KG1 (cell line): ENCODE measurements around the gene PPIF.

Experiments used
- DNase-seq: peaks from one replicate; lab custom pipeline; 2025; lab: John Stamatoyannopoulos, UW

Gene PPIF

DNA sequence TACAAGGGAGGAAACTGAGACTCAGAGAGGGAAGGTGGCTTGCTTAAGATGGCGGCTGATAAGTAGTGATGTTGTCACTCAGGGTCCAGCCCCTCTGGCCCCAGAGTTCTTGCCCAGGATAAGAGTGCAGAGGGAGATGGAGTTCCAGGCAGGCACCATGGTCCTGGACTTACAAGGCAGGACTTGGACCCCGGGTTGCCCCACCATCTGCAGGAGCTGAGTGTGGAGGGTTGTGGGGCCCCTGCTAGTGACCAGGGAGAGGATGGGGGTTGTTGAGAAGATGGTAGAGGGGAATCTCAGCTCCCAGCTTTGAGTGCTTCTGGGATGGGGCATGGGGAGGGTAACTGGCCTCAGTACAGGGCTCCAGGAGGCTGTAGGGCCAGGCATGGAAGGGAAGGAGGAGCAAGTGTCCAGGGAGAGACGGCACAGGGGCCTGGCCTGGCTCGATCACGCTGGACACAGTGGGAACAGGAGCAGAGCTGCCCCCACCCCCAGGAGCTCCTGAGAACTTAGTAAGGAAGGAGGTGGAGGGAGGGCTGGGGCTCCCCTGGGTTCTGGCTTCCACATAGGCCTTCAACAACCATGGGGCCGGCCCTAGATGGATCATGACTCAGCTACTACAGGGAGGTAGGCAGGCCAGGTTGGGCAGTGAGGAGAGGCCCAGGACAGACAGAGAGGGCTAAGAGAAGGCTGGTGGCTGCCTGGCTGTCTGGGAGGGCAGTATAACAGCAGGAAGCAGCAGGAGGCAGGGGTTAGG is 28.2 kb downstream of the PPIF start:
- no peak for DNase-seq

DNA sequence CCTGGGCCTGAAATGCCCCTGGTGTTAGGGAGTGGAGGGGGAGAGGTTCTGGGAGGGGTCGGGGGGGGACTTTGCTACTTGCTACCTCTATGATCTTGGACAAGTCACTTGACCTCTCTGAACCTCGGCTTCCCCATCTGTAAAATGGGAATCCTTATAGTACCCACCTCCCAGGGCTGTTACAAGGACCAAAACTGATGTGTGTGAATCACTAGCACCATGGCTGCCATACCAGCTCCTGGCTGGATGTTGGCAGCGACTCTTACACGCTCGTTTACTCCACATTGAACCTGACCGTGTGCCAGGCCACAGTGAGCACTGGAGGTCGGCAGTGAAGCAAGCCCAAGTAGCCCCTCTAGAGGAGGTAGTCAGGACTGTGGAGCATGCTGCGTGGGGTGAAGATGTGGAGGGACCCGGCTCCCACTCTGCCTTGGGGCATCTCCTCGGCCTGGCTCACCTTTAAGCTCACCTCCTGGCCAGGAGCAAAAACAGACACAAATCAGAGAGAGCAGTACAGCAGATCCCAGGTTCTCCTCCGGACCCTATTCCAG is 28.9 kb downstream of the PPIF start:
- DNase-seq, result no peak

DNA sequence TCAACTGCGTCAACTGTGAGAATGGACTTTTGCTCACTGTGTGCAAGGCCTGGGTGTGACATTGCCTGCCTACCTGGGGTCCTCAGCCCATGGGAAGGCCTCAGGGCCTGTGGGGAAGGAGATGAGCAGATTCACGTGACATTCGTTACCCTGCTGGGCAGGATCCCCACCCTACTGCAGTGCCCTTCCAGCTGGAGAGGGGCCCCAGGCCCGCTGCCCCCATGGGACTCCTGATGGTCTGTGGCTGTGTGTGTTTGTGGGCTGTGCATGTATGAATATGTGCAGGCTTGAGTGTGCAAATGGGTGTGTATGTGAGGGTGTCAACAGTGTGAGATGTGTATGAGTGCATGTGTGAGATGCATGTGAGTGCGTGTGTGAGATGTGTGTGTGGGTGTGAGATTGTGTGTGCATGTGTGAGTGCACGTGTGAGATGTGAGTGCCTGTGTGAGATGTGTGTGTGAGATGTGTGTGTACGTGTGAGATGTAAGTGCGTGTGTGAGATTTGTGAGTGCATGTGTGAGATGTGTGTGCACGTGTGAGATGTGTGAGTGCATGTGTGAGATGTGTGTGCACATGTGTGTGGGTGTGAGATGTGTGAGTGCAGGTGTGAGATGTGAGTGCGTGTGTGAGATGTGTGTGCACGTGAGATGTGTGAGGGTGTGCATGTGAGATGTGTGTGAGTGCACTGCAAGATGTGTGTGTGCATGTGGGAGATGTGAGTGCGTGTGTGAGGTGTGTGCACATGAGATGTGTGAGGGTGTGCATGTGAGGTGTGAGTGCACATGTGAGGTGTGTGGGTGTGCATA is 29.7 kb downstream of the PPIF start:
- DNase-seq, result no peak

DNA sequence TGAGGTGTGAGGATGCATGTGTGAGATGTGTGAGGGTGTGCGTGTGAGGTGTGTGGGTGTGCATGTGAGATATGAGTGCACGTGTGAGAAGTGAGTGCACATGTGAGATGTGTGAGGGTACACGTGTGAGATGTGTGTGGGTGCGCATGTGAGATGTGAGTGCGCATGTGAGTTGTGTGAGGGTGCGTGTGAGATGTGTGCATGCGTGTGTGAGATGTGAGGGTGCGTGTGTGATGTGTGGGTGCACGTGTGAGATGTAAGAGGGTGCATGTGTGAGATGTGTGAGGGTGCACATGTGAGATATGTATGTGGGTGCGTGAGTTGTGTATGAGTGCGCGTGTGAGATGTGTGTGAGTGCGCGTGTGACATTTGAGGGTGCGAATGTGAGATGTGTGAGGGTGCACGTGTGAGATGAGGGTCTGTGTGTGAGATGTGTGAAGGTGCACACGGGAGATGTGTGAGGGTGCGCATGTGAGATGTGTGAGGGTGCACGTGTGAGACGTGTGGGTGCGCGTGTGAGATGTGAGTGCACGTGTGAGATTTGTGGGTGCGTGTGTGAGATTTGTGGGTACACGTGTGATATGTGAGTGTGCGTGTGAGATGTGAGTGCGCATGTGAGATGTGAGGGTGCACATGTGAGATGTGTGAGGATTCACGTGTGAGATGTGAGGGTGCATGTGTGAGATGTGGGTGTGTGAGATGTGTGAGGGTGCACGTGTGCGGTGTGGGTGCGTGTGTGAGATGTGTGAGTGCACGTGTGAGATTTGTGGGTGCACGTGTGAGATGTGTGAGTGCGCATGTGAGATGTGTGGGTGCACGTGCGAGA is 30.5 kb downstream of the PPIF start:
- no peak for DNase-seq

DNA sequence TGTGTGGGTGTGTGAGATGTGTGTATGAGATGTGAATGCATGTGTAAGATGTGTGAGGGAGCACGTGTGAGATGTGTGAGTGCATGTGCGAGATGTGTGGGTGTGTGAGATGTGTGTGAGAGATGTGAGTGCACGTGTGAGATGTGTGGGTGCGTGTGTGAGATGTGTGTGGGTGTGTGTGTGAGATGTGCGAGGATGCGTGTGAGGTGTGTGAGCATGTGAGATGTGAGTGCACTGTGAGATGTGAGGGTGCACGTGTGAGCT is 31.0 kb downstream of the PPIF start:
- DNase-seq, result no peak

DNA sequence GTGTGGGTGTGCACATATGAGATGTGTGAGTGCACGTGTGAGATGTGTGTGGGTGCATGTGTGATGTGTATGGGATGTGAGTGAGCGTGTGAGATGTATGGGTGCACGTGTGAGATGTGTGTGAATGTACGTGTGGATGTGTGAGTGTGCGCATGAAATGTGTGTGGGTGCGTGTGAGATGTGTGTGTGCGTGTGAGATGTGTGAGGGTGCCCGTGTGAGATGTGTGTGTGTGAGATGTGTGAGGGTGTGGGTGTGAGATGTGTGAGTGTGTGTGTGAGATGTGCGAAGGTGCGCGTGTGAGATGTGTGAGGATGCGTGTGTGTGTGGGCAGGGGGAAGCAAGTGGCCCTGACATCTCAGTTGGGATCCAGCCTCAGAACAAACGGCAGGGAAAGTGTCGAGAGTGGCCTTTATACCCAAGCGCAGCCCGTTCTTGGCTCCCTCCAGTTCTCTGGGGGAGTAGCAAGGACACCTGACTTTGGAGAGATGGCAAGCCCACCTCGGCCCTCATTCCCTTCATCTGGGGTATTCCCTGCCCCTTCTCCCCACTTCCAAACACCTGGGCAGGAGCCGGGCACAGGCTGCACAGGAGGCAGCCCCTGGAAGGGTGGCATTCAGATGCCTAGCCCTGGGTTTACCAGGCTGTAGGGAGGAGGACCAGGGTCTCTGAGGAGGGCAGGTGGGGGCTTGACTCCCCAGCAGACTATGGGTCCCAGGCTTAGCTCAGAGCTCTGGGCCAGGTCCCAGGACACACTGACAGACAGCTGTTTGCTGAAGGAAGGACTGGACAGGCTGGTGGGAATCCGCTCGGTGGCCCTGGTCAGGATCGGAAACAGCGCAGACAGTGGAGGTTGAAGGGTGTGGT is 31.6 kb downstream of the PPIF start:
- DNase-seq, result no peak

DNA sequence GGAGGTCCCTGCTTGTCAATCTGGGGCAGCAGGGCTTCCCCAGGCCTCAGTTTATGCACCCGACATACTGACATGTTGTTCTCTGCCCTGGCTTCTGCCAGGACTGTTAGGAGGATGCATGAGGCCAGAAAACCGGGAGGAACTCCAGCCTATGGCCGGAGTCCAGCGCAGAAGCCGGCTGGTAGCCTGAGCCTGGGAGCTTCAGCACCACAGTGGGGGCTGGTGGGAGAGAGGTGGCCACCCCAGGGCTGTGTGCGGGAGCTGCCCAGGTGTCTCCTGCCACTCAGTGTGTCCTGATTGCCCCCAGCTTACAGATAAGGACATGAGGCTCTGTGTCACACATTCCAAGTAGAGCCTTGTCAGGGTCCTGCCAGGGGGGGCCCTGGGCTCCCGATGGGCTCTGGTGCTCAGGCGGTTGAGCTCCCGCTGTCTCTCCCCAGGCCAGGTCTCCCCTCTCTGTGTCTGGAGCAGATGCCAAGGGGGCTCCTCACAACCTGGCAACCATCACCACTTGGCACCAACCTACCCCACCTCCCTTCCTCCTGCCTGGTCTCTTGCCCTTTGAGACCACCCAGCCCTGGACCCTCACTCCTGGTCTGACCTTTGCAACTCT is 32.3 kb downstream of the PPIF start:
- no peak for DNase-seq

DNA sequence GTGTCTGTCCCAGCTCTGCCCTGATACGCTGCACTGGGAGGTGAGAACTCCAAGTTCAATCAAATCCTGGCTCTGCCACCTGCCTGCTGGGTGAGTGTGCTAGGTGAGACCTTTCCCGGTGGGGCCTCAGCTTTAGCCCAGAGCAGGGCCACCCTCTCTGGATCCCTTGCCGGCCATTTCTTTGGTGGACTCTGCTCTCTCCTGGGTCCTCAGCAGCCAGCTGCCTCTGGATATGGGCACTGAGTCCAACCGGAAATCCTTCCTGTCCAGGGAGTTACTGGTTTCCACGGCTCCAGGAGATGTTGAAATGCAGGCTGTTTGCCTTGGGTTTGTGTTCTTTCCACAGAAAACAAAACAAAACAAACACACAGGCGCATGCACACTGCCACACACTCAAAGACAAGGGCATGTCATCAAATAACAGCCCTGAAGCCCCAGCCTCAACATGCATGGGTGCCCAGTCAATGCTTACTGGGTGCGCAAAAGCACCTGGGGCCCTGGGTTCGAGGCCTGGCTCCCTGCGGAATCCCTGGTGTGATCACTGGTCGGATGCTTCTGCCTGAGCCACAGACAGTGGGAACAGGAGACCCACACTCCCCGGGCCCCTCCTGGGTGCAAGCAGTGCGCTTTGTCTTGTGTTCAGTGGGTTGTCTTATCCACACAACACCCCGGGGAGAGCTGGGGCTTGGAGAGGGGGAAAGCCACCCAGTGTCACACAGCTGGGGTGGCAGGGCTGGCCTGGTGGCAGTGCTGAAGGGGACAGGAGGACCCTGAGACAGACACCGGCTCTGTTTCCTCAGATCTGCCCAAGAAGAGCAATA is 33.1 kb downstream of the PPIF start:
- no peak for DNase-seq

DNA sequence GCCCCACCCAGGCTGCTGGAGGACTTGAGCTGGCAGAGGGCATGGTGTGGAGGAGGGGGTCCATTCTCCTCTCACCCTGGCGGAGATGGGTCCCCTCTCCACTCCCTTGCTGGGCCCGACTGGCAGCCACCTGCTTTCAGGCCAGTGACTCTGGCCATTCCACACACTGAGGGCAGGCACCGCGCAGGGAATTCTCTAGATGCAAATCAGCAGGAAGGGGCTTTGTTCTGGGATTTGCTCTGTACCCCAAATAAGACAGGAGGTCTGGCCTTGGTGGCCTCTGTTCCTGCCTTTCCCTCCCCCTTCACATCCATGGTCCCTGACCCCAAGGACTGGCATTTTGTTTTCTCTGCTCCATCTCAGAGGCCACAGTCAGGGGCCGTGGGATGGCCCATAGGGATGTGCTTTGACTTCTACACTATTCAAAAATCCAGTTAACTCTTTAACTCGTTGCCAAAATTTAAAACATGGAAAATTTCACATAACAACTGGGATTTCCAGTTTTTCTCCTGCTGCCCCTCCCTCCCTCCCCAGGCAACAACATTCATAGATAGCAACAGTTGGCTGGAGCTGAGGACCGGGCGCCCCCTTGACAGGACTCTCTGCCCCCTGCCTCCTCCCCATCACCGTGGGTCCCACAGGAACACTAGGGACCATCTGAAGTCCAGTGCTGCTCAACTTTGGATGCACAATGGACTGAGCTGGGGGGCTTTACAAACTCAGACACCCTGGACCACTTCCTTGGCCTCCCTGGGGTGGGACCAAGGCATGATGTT is 33.9 kb downstream of the PPIF start:
- no peak for DNase-seq

DNA sequence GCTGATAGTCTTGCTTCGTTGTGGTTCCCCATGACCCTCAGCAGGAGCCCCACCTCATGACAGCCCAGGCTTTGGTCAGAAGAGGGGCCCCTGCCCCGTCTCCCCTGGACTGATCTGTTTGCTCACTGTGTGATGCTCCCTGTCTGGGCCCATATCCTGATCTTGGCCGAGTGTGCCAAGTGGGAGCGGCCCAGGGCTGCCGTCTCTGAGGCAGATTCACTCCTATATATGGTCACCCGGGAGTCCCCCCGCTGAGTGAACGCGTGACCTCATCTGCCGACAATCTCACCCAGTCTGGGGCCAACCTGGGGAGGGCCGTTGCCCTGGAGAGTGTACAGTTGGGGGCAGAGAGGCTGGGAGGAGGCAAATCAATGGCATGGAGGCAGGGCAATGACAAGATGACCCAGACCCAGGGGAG is 34.5 kb downstream of the PPIF start:
- no peak for DNase-seq

DNA sequence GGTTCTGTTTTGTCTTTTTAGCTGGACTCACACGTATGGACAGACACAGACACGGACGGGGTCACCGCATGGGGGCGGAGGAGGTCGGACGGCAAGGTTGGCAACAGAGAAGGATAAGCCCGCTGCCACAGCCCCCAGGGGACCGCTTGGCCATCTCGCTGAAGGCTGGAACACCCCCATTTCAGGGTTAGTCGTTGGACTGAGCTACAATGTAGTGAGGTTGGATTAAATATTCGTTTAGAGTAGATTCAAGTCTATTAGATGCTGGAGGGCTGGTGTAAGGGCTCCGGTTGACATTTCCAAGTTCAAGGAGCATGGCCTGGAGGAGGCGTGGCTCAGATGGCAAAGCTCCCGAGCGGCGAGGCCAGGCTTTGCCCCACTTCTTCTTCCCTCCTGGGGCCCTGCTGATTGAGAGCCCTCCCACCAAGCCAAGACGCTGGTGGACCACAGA is 35.2 kb downstream of the PPIF start:
- DNase-seq, result no peak

DNA sequence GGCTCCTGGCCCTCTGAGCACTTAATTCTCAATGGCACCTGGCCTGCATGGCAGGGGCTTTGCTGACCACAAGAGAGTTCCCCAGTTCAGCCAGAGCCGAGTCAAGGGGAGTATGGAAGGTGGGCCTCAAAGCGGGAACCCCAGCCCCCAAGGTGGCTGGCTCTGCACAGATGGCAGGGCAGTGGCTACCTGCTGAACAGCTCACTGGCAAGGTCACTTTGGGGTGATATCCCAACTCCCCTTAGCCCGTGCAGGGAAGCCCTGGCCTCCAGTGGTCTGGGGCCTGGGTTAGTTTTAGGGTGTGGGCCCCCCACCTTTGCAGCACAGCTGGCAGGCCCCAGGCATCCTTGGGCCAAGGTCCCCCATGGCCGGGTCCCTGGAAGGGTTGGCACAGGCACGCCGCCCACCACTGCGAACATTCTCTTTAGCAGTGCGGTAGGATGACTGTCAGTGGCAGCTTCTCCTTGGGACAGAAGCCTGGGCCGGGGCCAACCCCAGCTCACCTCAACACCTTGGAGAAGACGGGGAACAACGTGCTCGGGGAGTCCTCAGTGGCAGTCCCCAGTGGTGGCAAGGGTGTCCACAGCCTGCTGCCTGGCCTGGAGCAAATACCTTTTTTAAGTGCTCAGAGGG is 36.8 kb downstream of the PPIF start:
- no peak for DNase-seq

DNA sequence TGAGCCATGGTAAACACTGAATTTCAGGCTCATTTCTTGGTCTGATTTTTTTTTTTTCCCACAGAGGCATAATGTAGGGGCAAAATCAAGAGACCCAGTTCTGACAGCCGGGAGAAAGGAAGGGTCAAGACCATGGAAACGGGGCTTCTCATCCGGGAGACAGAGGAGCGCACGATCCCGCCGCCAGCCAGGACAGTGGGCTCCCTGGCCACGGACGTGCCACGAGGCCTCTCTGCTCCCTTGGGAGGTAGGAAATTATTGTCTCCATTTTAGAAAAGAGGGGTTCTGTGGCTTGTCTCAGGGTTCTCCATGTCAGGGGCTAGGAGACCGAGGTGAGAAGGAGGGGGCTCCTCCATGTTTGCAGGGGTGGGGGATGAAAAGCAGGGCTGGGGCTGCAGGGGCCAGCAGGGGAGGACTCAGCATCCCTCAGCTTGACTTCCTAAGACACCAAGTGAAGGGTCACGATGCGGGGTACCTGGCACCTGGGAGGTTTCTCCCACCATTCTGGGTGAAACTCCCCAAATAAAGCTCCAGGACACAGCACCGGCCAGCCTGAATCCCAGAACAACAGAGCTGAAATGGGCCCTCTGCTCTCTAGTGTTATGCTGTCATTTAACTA is 37.6 kb downstream of the PPIF start:
- DNase-seq, result no peak

DNA sequence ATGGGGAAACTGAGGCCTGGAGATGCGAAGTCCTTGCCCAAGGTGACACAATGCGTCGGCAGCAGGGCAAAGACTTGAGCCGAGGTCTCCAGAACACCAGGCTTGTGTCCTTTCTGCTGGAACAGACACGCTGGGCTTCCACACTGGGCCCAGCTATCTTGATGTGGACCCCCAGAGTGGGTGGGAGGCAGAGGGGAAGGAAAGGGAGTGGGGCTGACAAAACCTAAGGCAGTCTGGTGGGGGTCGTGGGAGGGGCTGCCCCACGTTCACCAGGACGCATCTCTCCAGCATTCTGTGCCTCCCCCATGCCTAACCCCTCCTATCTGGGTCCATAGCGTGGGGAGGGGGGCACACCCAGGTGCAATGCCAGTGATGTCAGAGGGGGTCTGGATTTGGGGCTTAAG is 38.1 kb downstream of the PPIF start:
- DNase-seq, result no peak

DNA sequence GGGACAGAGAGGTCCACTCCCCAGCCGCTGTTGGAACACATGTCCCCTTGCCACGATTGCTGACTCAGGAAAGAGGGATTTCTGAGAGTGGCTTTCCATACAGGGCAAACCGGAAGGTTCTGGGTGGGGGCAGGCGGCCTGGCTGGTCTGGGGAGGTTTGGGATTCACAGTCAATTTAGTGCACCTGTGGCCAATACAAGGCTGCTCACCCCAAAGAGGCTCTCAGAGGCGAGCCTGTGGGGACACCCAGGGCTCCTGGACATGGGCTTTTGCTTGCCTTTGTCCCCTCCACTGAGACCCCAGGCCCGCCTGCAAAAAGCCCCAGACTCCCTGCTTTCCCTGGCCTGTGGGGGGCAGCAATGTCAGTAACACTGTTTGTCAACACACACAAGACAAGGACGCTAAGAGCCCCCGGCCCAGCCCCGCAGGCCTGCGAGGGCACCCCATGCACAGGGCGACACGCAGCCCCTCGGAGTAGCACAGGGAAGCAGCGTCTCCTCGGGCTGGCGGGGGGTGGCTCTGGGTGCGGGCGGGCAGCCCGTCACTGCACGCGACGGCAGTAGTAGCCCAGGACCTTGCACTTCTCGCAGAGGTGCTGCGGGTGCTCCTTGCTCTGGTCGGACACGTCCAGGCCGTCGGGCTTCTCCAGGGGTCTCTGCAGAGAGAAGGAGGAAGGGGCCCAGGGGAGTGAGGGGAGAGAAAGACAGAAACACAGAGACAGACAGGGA is 38.7 kb downstream of the PPIF start:
- no peak for DNase-seq

DNA sequence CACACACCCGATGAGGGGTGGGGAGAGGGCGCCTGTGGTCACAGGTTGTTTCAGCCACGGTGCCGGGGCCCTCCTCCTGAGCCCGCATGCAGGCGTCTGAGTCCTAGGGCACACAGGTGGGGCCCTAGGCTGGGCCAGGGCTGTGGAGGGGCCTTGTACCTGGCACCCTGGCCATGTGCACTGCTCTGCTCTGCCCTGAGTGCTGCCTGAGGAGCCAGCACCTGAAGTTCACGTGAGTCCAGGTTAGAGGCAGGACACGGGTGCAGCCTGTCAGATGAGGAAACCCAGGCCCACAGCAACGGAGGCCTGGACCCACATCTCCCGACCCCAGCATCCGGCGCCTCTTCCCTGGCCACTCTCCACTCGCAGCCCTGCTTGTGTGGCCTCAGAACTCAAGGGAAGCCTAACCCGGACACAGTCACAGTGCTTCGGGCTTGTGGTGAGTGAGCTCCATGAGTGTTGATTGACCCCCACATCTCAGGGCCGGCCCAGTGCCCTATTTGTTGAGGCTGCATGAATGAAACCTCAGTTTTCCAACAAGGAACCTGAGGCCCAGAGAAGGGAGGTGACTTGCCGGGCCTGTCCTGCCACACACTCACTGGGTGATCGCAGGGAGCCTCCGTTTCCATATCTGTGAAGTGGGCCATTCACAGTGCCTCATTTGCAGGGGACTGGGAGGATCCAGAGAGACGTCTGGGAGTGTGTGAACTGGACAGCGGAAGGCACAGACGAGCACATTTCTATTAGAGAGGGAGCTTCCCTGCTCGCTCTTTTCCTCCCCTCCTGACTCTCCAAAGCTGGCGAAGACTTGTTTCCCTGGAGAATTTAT is 39.6 kb downstream of the PPIF start:
- DNase-seq, result no peak

DNA sequence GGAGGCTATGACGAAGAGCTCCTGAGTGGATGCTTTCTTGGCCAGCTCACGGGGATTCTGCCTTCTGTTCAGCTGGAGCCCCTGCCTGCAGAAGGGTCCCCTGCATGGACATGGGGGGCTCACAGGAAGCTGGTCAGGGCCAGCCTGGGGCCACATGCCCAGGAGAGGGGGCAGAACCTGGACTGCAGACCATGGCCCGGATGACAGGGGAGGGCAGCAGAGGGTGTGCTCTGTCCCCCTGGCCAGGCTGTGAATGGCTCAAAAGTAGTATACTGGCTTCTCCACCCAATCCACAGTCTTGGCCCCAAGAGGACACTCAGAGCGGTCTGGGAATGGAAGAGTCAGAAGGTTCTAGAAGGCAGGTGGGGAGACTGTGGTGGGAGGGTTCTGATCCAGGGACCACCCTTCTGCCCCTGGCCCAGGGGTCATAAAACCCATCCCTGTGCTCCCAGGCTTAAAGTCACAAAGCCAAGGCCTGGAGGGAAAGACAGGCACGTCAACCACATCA is 40.3 kb downstream of the PPIF start:
- DNase-seq, result no peak
